GM12878 (cell line): ENCODE measurements around the gene CCDC3. TPM values are rescaled to one million over a fixed set of nuclear protein-coding genes. Genes with fewer than 3 reads are reported as not detected.

Experiments
- ATAC-seq: fragments of 200-7000 bp; cut with Tn5 transposase; 3 replicates; pipeline ENCODE4 v1.9.1; 2020; ENCODE audit warnings: mild to moderate bottlenecking, moderate library complexity
- BruUV-seq: library from RNA; stranded (reverse); fragments of 400-500 nt; replicated peaks from 2 replicates; lab custom pipeline; 2021; lab: Mats Ljungman, UMichigan
- CTCF ChIA-PET: fragments of 300-600 bp; sonication (Branson Sonifier 250); formaldehyde crosslinking; extraction: SDS; loops from one replicate; lab custom pipeline; 2021; ENCODE audit warnings: inconsistent platforms; lab: Yijun Ruan, JAX
- POLR2A ChIA-PET: fragments of 350-600 bp; formaldehyde crosslinking; extraction: SDS; loops from one replicate; lab custom pipeline; 2021; ENCODE audit warnings: inconsistent platforms; lab: Charles Lee
- RAD21 ChIA-PET: fragments of 300-600 bp; sonication (Branson Sonifier 250); formaldehyde crosslinking; loops from one replicate; lab custom pipeline; 2023; ENCODE audit warnings: antibody characterized with exemption; ENCODE audit not compliant: unreplicated experiment; lab: Charles Lee
- SMC1A ChIA-PET: fragments of 300-600 bp; sonication (Branson Sonifier 250); formaldehyde crosslinking; loops from one replicate; lab custom pipeline; 2023; ENCODE audit not compliant: unreplicated experiment, uncharacterized antibody; lab: Charles Lee
- DNase-seq: peaks from one replicate; pipeline ENCODE4 v3.0.0-alpha.2; 2011; ENCODE audit warnings: low read depth, low spot score
- FAIRE-seq: peaks from 3 replicates; lab custom pipeline; 2011; peaks lifted over from hg19 to GRCh38; lab: Jason Lieb, UNC
- H2AFZ ChIP-seq: 2 replicates; pipeline ENCODE4 v1.6.0; 2011; ENCODE audit warnings: low read depth, low read length, control low read depth; ENCODE audit not compliant: control insufficient read depth
- H3K27ac ChIP-seq: 2 replicates; pipeline ENCODE4 v1.5.1; 2011; ENCODE audit warnings: control low read depth; ENCODE audit not compliant: control insufficient read depth, insufficient read depth
- H3K27me3 ChIP-seq, 2 experiments: replicated peaks in 1 of 2; 2 replicates each; pipeline versions ENCODE4 v1.6.0 to v1.6.1; 2011; ENCODE audit warnings: low read length in 1 of 2; ENCODE audit not compliant: control insufficient read depth in 2 of 2, insufficient read depth in 2 of 2
- H3K36me3 ChIP-seq, 2 experiments: 2 replicates each; pipeline ENCODE4 v1.5.1; 2011; ENCODE audit warnings: low read length in 1 of 2; ENCODE audit not compliant: control insufficient read depth in 2 of 2, insufficient read depth in 2 of 2
- H3K4me1 ChIP-seq: 2 replicates; pipeline ENCODE4 v1.6.1; 2011; ENCODE audit warnings: mild to moderate bottlenecking, low read length, moderate library complexity, mixed read lengths; ENCODE audit not compliant: control insufficient read depth, insufficient read depth
- H3K4me2 ChIP-seq: 2 replicates; pipeline ENCODE4 v1.6.0; 2011; ENCODE audit warnings: control low read depth; ENCODE audit not compliant: control insufficient read depth, insufficient read depth
- H3K4me3 ChIP-seq: fragments of 200-600 bp; sonication (generic); 2 replicates; pipeline ENCODE4 v1.5.1; 2016
- H3K79me2 ChIP-seq: 2 replicates; pipeline ENCODE4 v1.6.0; 2011; ENCODE audit warnings: low read length; ENCODE audit not compliant: control insufficient read depth, insufficient read depth
- H3K9ac ChIP-seq: 2 replicates; pipeline ENCODE4 v1.8.0; 2011; ENCODE audit warnings: low read length, control low read depth, mixed read lengths; ENCODE audit not compliant: control insufficient read depth, insufficient read depth
- H3K9me3 ChIP-seq: replicated peaks from 3 replicates; pipeline ENCODE4 v1.5.1; 2011; ENCODE audit warnings: mild to moderate bottlenecking, low read length; ENCODE audit not compliant: control insufficient read depth, insufficient read depth
- H4K20me1 ChIP-seq: 2 replicates; pipeline ENCODE4 v1.6.0; 2011; ENCODE audit not compliant: control insufficient read depth, insufficient read depth
- CHD2 ChIP-seq: IDR thresholded peaks from 2 replicates; pipeline ENCODE4 v1.6.1; 2011; ENCODE audit warnings: low read depth, low read length, improper control_type of control experiment, borderline replicate concordance
- DPF2 ChIP-seq: fragments of 450-650 bp; IDR thresholded peaks from 2 replicates; pipeline ENCODE4 v1.6.1; 2017; ENCODE audit warnings: mild to moderate bottlenecking
- ETV6 ChIP-seq, 2 experiments: fragments of 450-650 bp in 1 of 2; IDR thresholded peaks in 1 of 2; conservative IDR thresholded peaks in 1 of 2; 2 replicates each; pipeline ENCODE4 v1.6.1; 2014; ENCODE audit warnings: antibody characterized with exemption in 1 of 2, borderline replicate concordance in 1 of 2, low read depth in 1 of 2, mild to moderate bottlenecking in 1 of 2, moderate library complexity in 1 of 2
- FOXK2 ChIP-seq: fragments of 450-650 bp; IDR thresholded peaks from 2 replicates; pipeline ENCODE4 v1.6.1; 2017; ENCODE audit warnings: mild to moderate bottlenecking, moderate library complexity
- FOXM1 ChIP-seq: IDR thresholded peaks from 2 replicates; pipeline ENCODE4 v1.6.1; 2012; ENCODE audit warnings: low read depth, mild to moderate bottlenecking, inconsistent platforms, low read length, moderate library complexity
- HDGF ChIP-seq: fragments of 450-650 bp; IDR thresholded peaks from 2 replicates; pipeline ENCODE4 v1.6.1; 2016; ENCODE audit warnings: antibody characterized with exemption
- MTA2 ChIP-seq: fragments of 450-650 bp; IDR thresholded peaks from 2 replicates; pipeline ENCODE4 v1.6.1; 2016; ENCODE audit warnings: low read depth, mild to moderate bottlenecking, moderate library complexity
- RELA ChIP-seq: fragments of 450-650 bp; IDR thresholded peaks from 2 replicates; pipeline ENCODE4 v1.8.0; 2014; ENCODE audit warnings: borderline replicate concordance; ENCODE audit not compliant: partially characterized antibody
- ZBTB4 ChIP-seq: fragments of 450-650 bp; formaldehyde crosslinking; IDR thresholded peaks from 2 replicates; pipeline ENCODE4 v1.4.0; 2022; ENCODE audit warnings: mild to moderate bottlenecking, moderate library complexity
- WGBS: methylation state at CpG from one replicate; pipeline ENCODE4 v1.1.6; 2016; ENCODE audit warnings: low lambda C conversion rate; ENCODE audit not compliant: insufficient replicate concordance, insufficient coverage; ENCODE audit errors: missing lambda C conversion rate; 5-methylcytosine and 5-hydroxymethylcytosine counted together
- in situ Hi-C: fragments of 300-500 bp; cut with MboI; formaldehyde crosslinking; loops from 9 replicates; pipeline ENCODE4 v1.14.3; 2018; ENCODE audit warnings: mixed read lengths
- intact Hi-C: fragments of 100-400 bp; cut with micrococcal nuclease; formaldehyde crosslinking; loops from one replicate; pipeline ENCODE4 v1.14.2; 2022; ENCODE audit not compliant: unreplicated experiment
- polyA plus RNA-seq, 11 experiments: library from polyadenylated mRNA; depleted of rRNA in 4 of 11; unstranded in 6 of 11; stranded (reverse) in 5 of 11; fragments of >200 nt; fragmentation: Nextera tagmentation in 4 of 11; fragmentation: Illumina TruSeq in 1 of 11; extraction: Ambion mirVana in 4 of 11; extraction: Trizol in 1 of 11; gene quantifications; 1 replicate in 1 of 11; 2 replicates in 10 of 11; pipeline versions ENCODE4 v1.2.1 to v1.2.3, GENCODE V29; 2011 to 2016; ENCODE audit warnings: inconsistent platforms in 2 of 11, missing spikeins in 2 of 11, low read depth in 1 of 11
- total RNA-seq, 4 experiments: library from RNA; depleted of rRNA in 3 of 4; stranded (reverse); fragments of >200 nt in 3 of 4; fragmentation: Illumina TruSeq in 1 of 4; extraction: Trizol in 1 of 4; gene quantifications; 2 replicates each; pipeline versions ENCODE4 v1.2.1 to v1.2.3, GENCODE V29; 2013 to 2021
- TF ChIP-seq, protein P1 (sequence below): IDR thresholded peaks from 2 replicates; pipeline ENCODE4 v1.6.1; 2012; ENCODE audit warnings: low read depth, low read length, improper control_type of control experiment
- TF ChIP-seq, protein P2 (sequence below): IDR thresholded peaks from 2 replicates; pipeline ENCODE4 v1.6.1; 2011; ENCODE audit warnings: mild to moderate bottlenecking, low read depth, low read length, moderate library complexity; ENCODE audit not compliant: insufficient replicate concordance
- TF ChIP-seq, protein P3 (sequence below): IDR thresholded peaks from 2 replicates; pipeline ENCODE4 v1.6.1; 2011; ENCODE audit warnings: borderline replicate concordance, low read depth, mild to moderate bottlenecking, moderate library complexity, mixed read lengths, low read length; ENCODE audit not compliant: insufficient read depth; ENCODE audit errors: extremely low read length

Gene CCDC3
- total and polyA plus RNA-seq, 10 of the 15 experiments (the other 5 are each of a cell fraction or from before 2014, with no cell fraction given): 0.08 TPM; not detected in 9

DNA sequence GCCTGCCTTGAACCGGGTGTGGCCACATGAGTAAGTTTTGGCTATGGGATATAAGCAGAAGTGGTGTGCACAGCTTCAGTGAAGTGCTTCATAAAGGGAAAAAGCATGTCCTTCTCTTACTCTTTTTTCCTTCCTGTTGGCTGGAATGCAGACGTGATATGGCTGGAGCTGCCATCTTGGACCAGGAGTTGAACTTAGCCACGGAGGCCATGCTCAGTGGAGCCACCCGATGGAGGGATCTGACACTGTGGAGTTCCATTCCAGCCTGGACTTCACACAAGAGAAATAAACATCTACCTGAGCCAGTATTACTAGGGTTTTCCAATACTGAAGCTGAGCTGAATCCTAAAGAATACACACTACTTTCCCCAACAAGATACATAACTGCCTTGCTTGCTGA, 52.3 kb downstream of the CCDC3 start:
- H3K27me3 ChIP-seq: no peaks in the 10 kb centered on the region
- ChIA-PET SMC1A (interaction anchor here (0.7 kb wide), 1 partner anchor 40 kb away, joined by 3 read pairs; no protein-coding TSS in a partner anchor), RAD21 (no interaction called here)
- H3K9me3 ChIP-seq: peaks cover 1% of the 10 kb centered on the region; the same call in 1 of the 3 replicates
- no peaks in the 10 kb centered on the region for H3K4me1 ChIP-seq
- no peak for FAIRE-seq
- H3K9ac ChIP-seq: no peak overlapping the region
- DNase-seq: no peak
- 45% methylated on average over 4 of the region's 4 CpGs for WGBS
- no peak overlapping the region for H3K27ac ChIP-seq
- H3K4me3 ChIP-seq: no peak overlapping the region
- no peak overlapping the region for H3K4me2 ChIP-seq
- no peaks in the 10 kb centered on the region for H4K20me1 ChIP-seq
- TF ChIP-seq DPF2 (no peak), HDGF (no peak), CHD2 (no peak), FOXK2 (no peak), RELA (no peak), ZBTB4 (CRISPR knock-in tag) (no peak), MTA2 (no peak), ETV6 (conservative IDR thresholded peaks at IDR 0.05 in 1 of 2, IDR thresholded peaks at IDR 0.05 in 1 of 2; ENCODE audit: borderline replicate concordance in 1 of 2, low read depth in 1 of 2) (no peak), FOXM1 (no peak)
- TF ChIP-seq, protein P1, sequence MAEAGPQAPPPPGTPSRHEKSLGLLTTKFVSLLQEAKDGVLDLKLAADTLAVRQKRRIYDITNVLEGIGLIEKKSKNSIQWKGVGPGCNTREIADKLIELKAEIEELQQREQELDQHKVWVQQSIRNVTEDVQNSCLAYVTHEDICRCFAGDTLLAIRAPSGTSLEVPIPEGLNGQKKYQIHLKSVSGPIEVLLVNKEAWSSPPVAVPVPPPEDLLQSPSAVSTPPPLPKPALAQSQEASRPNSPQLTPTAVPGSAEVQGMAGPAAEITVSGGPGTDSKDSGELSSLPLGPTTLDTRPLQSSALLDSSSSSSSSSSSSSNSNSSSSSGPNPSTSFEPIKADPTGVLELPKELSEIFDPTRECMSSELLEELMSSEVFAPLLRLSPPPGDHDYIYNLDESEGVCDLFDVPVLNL: no peak
- TF ChIP-seq, protein P2, sequence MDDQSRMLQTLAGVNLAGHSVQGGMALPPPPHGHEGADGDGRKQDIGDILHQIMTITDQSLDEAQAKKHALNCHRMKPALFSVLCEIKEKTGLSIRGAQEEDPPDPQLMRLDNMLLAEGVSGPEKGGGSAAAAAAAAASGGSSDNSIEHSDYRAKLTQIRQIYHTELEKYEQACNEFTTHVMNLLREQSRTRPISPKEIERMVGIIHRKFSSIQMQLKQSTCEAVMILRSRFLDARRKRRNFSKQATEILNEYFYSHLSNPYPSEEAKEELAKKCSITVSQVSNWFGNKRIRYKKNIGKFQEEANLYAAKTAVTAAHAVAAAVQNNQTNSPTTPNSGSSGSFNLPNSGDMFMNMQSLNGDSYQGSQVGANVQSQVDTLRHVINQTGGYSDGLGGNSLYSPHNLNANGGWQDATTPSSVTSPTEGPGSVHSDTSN: no peak
- TF ChIP-seq, protein P3, sequence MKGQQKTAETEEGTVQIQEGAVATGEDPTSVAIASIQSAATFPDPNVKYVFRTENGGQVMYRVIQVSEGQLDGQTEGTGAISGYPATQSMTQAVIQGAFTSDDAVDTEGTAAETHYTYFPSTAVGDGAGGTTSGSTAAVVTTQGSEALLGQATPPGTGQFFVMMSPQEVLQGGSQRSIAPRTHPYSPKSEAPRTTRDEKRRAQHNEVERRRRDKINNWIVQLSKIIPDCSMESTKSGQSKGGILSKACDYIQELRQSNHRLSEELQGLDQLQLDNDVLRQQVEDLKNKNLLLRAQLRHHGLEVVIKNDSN: no peak
- TF ChIP-seq, all 136 proteins: peak for 0
- ChIA-PET CTCF (no interaction called here), POLR2A (no interaction called here)
- in situ Hi-C loops: no loop called here
- H2AFZ ChIP-seq: no peak overlapping the region
- BruUV-seq: no TSS peak
- no peaks in the 10 kb centered on the region for H3K36me3 ChIP-seq
- no peaks in the 10 kb centered on the region for H3K79me2 ChIP-seq
- no peak for ATAC-seq
- intact Hi-C loops: no loop called here
